Keratinocyte (primary cell): ENCODE results near the gene LDLRAP1. TPM values are rescaled to one million over a fixed set of nuclear protein-coding genes. Genes with fewer than 3 reads are reported as not detected.
"Not testable (repeated sequence)": the region's sequence is repeated elsewhere in the genome, so short reads cannot be mapped to it uniquely, and the experiment has no call there.

Source experiments
- DNase-seq: peaks from one replicate; pipeline ENCODE4 v3.0.0-alpha.2; 2011; ENCODE audit warnings: low read depth, missing footprints, low spot score
- FAIRE-seq: peaks from 2 replicates; lab custom pipeline; 2011; peaks lifted over from hg19 to GRCh38; lab: Jason Lieb, UNC
- H2AFZ ChIP-seq: 2 replicates; pipeline ENCODE4 v1.6.0; 2012; ENCODE audit warnings: low read length, control low read depth, inconsistent platforms; ENCODE audit not compliant: control insufficient read depth
- H3K27ac ChIP-seq: 2 replicates; pipeline ENCODE4 v1.5.1; 2011; ENCODE audit warnings: low read length; ENCODE audit not compliant: control insufficient read depth, insufficient read depth
- H3K27me3 ChIP-seq: 3 replicates; pipeline ENCODE4 v1.6.0; 2011; ENCODE audit warnings: low read length; ENCODE audit not compliant: control insufficient read depth, insufficient read depth; ENCODE audit errors: extremely low read depth
- H3K36me3 ChIP-seq, 2 experiments: 2 replicates in 1 of 2; 3 replicates in 1 of 2; pipeline ENCODE4 v1.5.1; 2011; ENCODE audit warnings: low read length in 2 of 2, mild to moderate bottlenecking in 1 of 2; ENCODE audit not compliant: control insufficient read depth in 2 of 2, insufficient read depth in 2 of 2; ENCODE audit errors: extremely low read depth in 1 of 2
- H3K4me1 ChIP-seq: 3 replicates; pipeline ENCODE4 v1.5.1; 2011; ENCODE audit warnings: low read length; ENCODE audit not compliant: control insufficient read depth, insufficient read depth; ENCODE audit errors: extremely low read depth
- H3K4me2 ChIP-seq: 3 replicates; pipeline ENCODE4 v1.6.0; 2011; ENCODE audit warnings: low read depth, low read length; ENCODE audit not compliant: control insufficient read depth, insufficient read depth; ENCODE audit errors: extremely low read depth
- H3K4me3 ChIP-seq, 3 experiments: fragments of 200-600 bp in 1 of 3; sonication (generic) in 1 of 3; 2 replicates in 2 of 3; 3 replicates in 1 of 3; pipeline ENCODE4 v1.5.1; 2011 to 2016; ENCODE audit warnings: low read length in 3 of 3, mild to moderate bottlenecking in 3 of 3, control low read depth in 2 of 3, inconsistent platforms in 1 of 3, low read depth in 1 of 3, mixed read lengths in 1 of 3, mixed run types in 1 of 3, moderate library complexity in 1 of 3; ENCODE audit not compliant: control insufficient read depth in 2 of 3, insufficient read depth in 2 of 3; ENCODE audit errors: extremely low read depth in 1 of 3
- H3K79me2 ChIP-seq: 2 replicates; pipeline ENCODE4 v1.6.0; 2012; ENCODE audit warnings: low read length; ENCODE audit not compliant: control insufficient read depth, insufficient read depth
- H3K9ac ChIP-seq: 3 replicates; pipeline ENCODE4 v1.6.0; 2011; ENCODE audit warnings: low read length; ENCODE audit not compliant: control insufficient read depth, insufficient read depth; ENCODE audit errors: extremely low read depth
- H3K9me1 ChIP-seq: 3 replicates; pipeline ENCODE4 v1.6.0; 2011; ENCODE audit warnings: low read length; ENCODE audit not compliant: control insufficient read depth, insufficient read depth; ENCODE audit errors: extremely low read depth
- H3K9me3 ChIP-seq: 2 replicates; pipeline ENCODE4 v1.5.1; 2012; ENCODE audit warnings: low read depth, low read length; ENCODE audit not compliant: control insufficient read depth
- H4K20me1 ChIP-seq: 3 replicates; pipeline ENCODE4 v1.6.0; 2011; ENCODE audit warnings: low read length; ENCODE audit not compliant: control insufficient read depth, insufficient read depth; ENCODE audit errors: extremely low read depth
- CTCF ChIP-seq, 3 experiments: IDR thresholded peaks in 1 of 3; conservative IDR thresholded peaks in 1 of 3; optimal IDR thresholded peaks in 1 of 3; 2 replicates in 2 of 3; 3 replicates in 1 of 3; pipeline versions ENCODE3 to v1.5.1; 2011; ENCODE audit warnings: low read length in 3 of 3, mild to moderate bottlenecking in 3 of 3, moderate library complexity in 2 of 3, control low read depth in 1 of 3, inconsistent platforms in 1 of 3; ENCODE audit not compliant: insufficient read depth in 2 of 3; ENCODE audit errors: extremely low read depth in 1 of 3
- EZH2 ChIP-seq: IDR thresholded peaks from one replicate; pipeline ENCODE4 v1.6.1; 2012; ENCODE audit warnings: inconsistent platforms, mild to moderate bottlenecking, low read length, moderate library complexity
- dilution Hi-C: fragments of 300-500 bp; cut with MboI; formaldehyde crosslinking; loops from one replicate; pipeline ENCODE4 v1.7.0; 2020; ENCODE audit warnings: low sequenced_read_pairs; ENCODE audit not compliant: extremely low pct_ligation_motif_present
- polyA plus RNA-seq, 5 experiments: library from polyadenylated mRNA; depleted of rRNA in 3 of 5; stranded (reverse) in 3 of 5; stranded (forward) in 1 of 5; unstranded in 1 of 5; fragments of >200 nt; gene quantifications; 1 replicate in 1 of 5; 2 replicates in 3 of 5; 3 replicates in 1 of 5; pipeline versions ENCODE4 v1.2.1 to v1.2.3, GENCODE V29; 2011 to 2012; ENCODE audit warnings: missing spikeins in 2 of 5, low read depth in 1 of 5, low replicate concordance in 1 of 5

Gene LDLRAP1
- polyA plus RNA-seq, 1 donor (not counting 4 experiments of a cell fraction or from before 2014, with no cell fraction given), result 22.3 TPM

- dilution Hi-C loops, result no loop called here
- no peaks in the 10 kb centered on the region for H3K4me1 ChIP-seq
- H3K9me3 ChIP-seq, result no peaks in the 10 kb centered on the region
- H3K9me1 ChIP-seq, result no peaks in the 10 kb centered on the region
- H2AFZ ChIP-seq, result no peak overlapping the region
- FAIRE-seq, result no peak
- H3K36me3 ChIP-seq, result no peaks in the 10 kb centered on the region
- no peaks in the 10 kb centered on the region for H4K20me1 ChIP-seq
- no peaks in the 10 kb centered on the region for H3K79me2 ChIP-seq
- no peak overlapping the region for H3K9ac ChIP-seq
- peaks cover 5% of the 10 kb centered on the region for H3K27me3 ChIP-seq
- no peak overlapping the region for H3K27ac ChIP-seq
- H3K4me3 ChIP-seq, result no peak overlapping the region
- no peak for TF ChIP-seq EZH2
- TF ChIP-seq CTCF (optimal IDR thresholded peaks at IDR 0.05 in 1 of 3, IDR thresholded peaks at IDR 0.05 in 1 of 3, conservative IDR thresholded peaks at IDR 0.05 in 1 of 3; ENCODE audit: extremely low read depth in 1 of 3, insufficient read depth in 2 of 3, low read length in 3 of 3), result no peak
- no peak for DNase-seq
- H3K4me2 ChIP-seq, result no peak overlapping the region
Measured at GRCh38 chr1:25586181-25586588, 42.8 kb downstream of the LDLRAP1 start.

DNA sequence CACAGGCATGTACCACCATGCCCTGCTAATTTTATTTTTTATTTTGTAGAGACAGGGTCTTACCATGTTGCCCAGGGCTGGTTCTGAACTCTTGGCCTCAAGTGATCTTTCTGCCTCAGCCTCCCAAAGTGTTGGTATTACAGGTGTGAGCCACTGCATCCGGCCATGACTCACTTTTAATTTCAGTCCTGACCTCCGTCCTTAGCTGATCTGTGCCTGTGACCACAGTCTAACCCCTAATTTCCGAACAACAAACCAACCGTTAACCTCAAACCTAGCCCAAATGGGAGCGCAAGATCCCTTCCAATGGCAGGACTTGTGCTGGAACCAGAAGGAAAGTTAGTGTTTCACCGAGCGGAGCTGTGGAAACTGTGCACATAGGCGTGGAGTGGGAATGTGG is 43.9 kb downstream of the LDLRAP1 start:
- no peaks in the 10 kb centered on the region for H3K36me3 ChIP-seq
- H3K27ac ChIP-seq, result no peak overlapping the region
- H4K20me1 ChIP-seq, result no peaks in the 10 kb centered on the region
- dilution Hi-C loops, result no loop called here
- H3K4me2 ChIP-seq, result no peak overlapping the region
- H3K9me1 ChIP-seq, result no peaks in the 10 kb centered on the region
- no peaks in the 10 kb centered on the region for H3K4me1 ChIP-seq
- TF ChIP-seq CTCF (optimal IDR thresholded peaks at IDR 0.05 in 1 of 3, IDR thresholded peaks at IDR 0.05 in 1 of 3, conservative IDR thresholded peaks at IDR 0.05 in 1 of 3; ENCODE audit: extremely low read depth in 1 of 3, insufficient read depth in 2 of 3, low read length in 3 of 3) (no peak), EZH2 (no peak)
- FAIRE-seq, result no peak
- no peak overlapping the region for H3K9ac ChIP-seq
- H2AFZ ChIP-seq, result no peak overlapping the region
- no peak for DNase-seq
- H3K4me3 ChIP-seq, result no peak overlapping the region
- H3K79me2 ChIP-seq, result no peaks in the 10 kb centered on the region
- peaks cover 5% of the 10 kb centered on the region for H3K27me3 ChIP-seq
- no peaks in the 10 kb centered on the region for H3K9me3 ChIP-seq

DNA sequence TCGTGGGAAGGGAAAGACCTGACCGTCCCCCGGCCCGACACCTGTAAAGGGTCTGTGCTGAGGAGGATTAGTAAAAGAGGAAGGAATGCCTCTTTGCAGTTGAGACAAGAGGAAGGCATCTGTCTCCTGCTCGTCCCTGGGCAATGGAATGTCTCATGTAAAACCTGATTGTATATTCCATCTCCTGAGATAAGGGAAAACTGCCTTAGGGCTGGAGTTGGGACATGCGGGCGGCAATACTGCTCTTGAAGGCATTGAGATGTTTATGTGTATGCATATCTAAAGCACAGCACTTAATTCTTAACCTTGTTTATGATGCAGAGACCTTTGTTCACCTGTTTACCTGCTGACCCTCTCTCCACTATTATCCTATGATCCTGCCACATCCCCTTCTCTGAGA is 44.8 kb downstream of the LDLRAP1 start:
- not testable (repeated sequence) for H3K27ac ChIP-seq, H3K27me3 ChIP-seq, FAIRE-seq

GRCh38 chr1:25588786-25589185 is 45.4 kb downstream of the LDLRAP1 start:
- H3K36me3 ChIP-seq, H3K27ac ChIP-seq, dilution Hi-C loops, H3K9me3 ChIP-seq, H3K27me3 ChIP-seq, H3K4me3 ChIP-seq, H3K9me1 ChIP-seq, H3K79me2 ChIP-seq, FAIRE-seq, H3K9ac ChIP-seq, H2AFZ ChIP-seq, H3K4me2 ChIP-seq, H4K20me1 ChIP-seq, DNase-seq, H3K4me1 ChIP-seq: not testable (repeated sequence)

More for the DNA sequence above, 44.8 kb downstream of the LDLRAP1 start:
- H3K79me2 ChIP-seq, H3K36me3 ChIP-seq, H3K9me1 ChIP-seq, H3K4me3 ChIP-seq, DNase-seq, H3K4me1 ChIP-seq, H2AFZ ChIP-seq, H4K20me1 ChIP-seq, H3K9ac ChIP-seq, H3K9me3 ChIP-seq, H3K4me2 ChIP-seq, dilution Hi-C loops: not testable (repeated sequence)
